ENCODE measurements around the gene GAB2.

DNA sequence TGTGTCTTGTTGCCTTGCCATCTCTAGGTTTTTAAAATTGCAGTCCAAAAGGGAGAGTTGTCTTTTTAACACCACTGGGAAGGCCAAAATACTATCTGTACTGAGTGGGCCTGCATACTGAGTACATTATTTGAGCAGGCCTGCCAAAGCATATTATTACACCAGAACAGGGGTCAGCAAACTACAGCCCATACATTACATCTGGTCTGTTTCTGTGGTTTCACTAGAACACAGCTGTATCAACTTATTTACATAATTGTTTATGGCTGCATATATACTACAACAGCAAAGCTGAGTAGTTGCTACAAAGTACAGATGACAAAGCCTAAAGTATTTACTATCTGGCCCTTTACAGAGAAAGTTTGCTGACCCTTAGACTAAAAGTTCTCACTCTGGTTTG is 154.9 kb downstream of the GAB2 start:
- TF ChIP-seq, protein P1, sequence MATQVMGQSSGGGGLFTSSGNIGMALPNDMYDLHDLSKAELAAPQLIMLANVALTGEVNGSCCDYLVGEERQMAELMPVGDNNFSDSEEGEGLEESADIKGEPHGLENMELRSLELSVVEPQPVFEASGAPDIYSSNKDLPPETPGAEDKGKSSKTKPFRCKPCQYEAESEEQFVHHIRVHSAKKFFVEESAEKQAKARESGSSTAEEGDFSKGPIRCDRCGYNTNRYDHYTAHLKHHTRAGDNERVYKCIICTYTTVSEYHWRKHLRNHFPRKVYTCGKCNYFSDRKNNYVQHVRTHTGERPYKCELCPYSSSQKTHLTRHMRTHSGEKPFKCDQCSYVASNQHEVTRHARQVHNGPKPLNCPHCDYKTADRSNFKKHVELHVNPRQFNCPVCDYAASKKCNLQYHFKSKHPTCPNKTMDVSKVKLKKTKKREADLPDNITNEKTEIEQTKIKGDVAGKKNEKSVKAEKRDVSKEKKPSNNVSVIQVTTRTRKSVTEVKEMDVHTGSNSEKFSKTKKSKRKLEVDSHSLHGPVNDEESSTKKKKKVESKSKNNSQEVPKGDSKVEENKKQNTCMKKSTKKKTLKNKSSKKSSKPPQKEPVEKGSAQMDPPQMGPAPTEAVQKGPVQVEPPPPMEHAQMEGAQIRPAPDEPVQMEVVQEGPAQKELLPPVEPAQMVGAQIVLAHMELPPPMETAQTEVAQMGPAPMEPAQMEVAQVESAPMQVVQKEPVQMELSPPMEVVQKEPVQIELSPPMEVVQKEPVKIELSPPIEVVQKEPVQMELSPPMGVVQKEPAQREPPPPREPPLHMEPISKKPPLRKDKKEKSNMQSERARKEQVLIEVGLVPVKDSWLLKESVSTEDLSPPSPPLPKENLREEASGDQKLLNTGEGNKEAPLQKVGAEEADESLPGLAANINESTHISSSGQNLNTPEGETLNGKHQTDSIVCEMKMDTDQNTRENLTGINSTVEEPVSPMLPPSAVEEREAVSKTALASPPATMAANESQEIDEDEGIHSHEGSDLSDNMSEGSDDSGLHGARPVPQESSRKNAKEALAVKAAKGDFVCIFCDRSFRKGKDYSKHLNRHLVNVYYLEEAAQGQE (IDR thresholded peaks at IDR 0.05; ENCODE audit: insufficient read depth in 1 of 2, low read depth in 2 of 2, low read length in 2 of 2), result no peak
- TF ChIP-seq TAF1 (IDR thresholded peaks at IDR 0.05; ENCODE audit: borderline replicate concordance, insufficient read depth, low read length) (no peak), POLR2AphosphoS5 (IDR thresholded peaks at IDR 0.05; ENCODE audit: low read depth, low read length) (no peak)
